Neutrophil (primary cell): ENCODE data around the gene TAMALIN.

ENCODE experiments used
- H3K27ac ChIP-seq: fragments of 200-600 bp; sonication (generic); 2 replicates; pipeline ENCODE4 v1.5.1; 2016; ENCODE audit warnings: mild to moderate bottlenecking, moderate library complexity
- H3K27me3 ChIP-seq: fragments of 200-600 bp; sonication (generic); 2 replicates; pipeline ENCODE4 v1.6.0; 2016; ENCODE audit warnings: mild to moderate bottlenecking
- H3K36me3 ChIP-seq: fragments of 200-600 bp; sonication (generic); 2 replicates; pipeline ENCODE4 v1.5.1; 2017
- H3K4me1 ChIP-seq, 2 experiments: fragments of 200-600 bp in 1 of 2; sonication (generic) in 1 of 2; 1 replicate in 1 of 2; 2 replicates in 1 of 2; pipeline versions ENCODE4 v1.5.1 to v1.6.1; 2013 to 2016; ENCODE audit warnings: low read depth in 1 of 2, low read length in 1 of 2, mild to moderate bottlenecking in 1 of 2, moderate library complexity in 1 of 2; ENCODE audit not compliant: control insufficient read depth in 1 of 2, insufficient read depth in 1 of 2
- H3K4me3 ChIP-seq, 2 experiments: fragments of 200-600 bp in 1 of 2; sonication (generic) in 1 of 2; 1 replicate in 1 of 2; 2 replicates in 1 of 2; pipeline ENCODE4 v1.5.1; 2013 to 2016; ENCODE audit warnings: low read depth in 1 of 2, low read length in 1 of 2, mild to moderate bottlenecking in 1 of 2, moderate library complexity in 1 of 2
- H3K9me3 ChIP-seq: fragments of 200-600 bp; sonication (generic); 2 replicates; pipeline ENCODE4 v1.5.1; 2016
- CTCF ChIP-seq: fragments of 200-600 bp; sonication (generic); IDR thresholded peaks from 2 replicates; pipeline ENCODE4 v1.5.1; 2016; ENCODE audit warnings: antibody characterized with exemption

TAMALIN gene

GRCh38 chr12:51984657-51985056, 22.1 kb upstream of the TAMALIN start:
- Histone ChIP-seq H3K36me3 (peaks cover 71% of the 10 kb centered on the region), H3K9me3 (no peaks in the 10 kb centered on the region), H3K27ac (no peak overlapping the region), H3K4me1 (peaks cover 26 to 39% of the 10 kb centered on the region in 2 experiments), H3K27me3 (no peaks in the 10 kb centered on the region), H3K4me3 (no peak overlapping the region)
- no peak for TF ChIP-seq CTCF

GRCh38 chr12:51985154-51985835, 21.5 kb upstream of the TAMALIN start:
- Histone ChIP-seq H3K4me3 (no peak overlapping the region), H3K27ac (no peak overlapping the region), H3K27me3 (no peaks in the 10 kb centered on the region), H3K4me1 (peaks cover 26 to 39% of the 10 kb centered on the region in 2 experiments), H3K9me3 (no peaks in the 10 kb centered on the region), H3K36me3 (peaks cover 71% of the 10 kb centered on the region)
- no peak for TF ChIP-seq CTCF

GRCh38 chr12:51986834-51987233, 19.9 kb upstream of the TAMALIN start:
- Histone ChIP-seq H3K4me3 (no peak overlapping the region), H3K4me1 (peaks cover 35 to 49% of the 10 kb centered on the region in 2 experiments), H3K27me3 (no peaks in the 10 kb centered on the region), H3K36me3 (peaks cover 62% of the 10 kb centered on the region), H3K9me3 (no peaks in the 10 kb centered on the region), H3K27ac (no peak overlapping the region)
- TF ChIP-seq CTCF, result no peak

GRCh38 chr12:51992246-51992645, 14.5 kb upstream of the TAMALIN start:
- Histone ChIP-seq H3K27ac (peak overlapping the region; percentile 87), H3K36me3 (peaks cover 52% of the 10 kb centered on the region), H3K27me3 (no peaks in the 10 kb centered on the region), H3K9me3 (no peaks in the 10 kb centered on the region), H3K4me3 (no peak overlapping the region), H3K4me1 (peaks cover 59 to 67% of the 10 kb centered on the region in 2 experiments)
- TF ChIP-seq CTCF, result no peak

GRCh38 chr12:51994539-51994820, 12.3 kb upstream of the TAMALIN start:
- H3K4me3 ChIP-seq, result no peak overlapping the region
- TF ChIP-seq CTCF, result no peak
- peaks cover 48 to 51% of the 10 kb centered on the region in 2 experiments for H3K4me1 ChIP-seq
- H3K9me3 ChIP-seq, result no peaks in the 10 kb centered on the region
- no peak overlapping the region for H3K27ac ChIP-seq
- H3K36me3 ChIP-seq, result peaks cover 55% of the 10 kb centered on the region
- H3K27me3 ChIP-seq, result no peaks in the 10 kb centered on the region
